HL-60/S4 treated with retinoic acid at 250 ng/mL for 4 days and 3 days (cell line): ENCODE measurements around the gene XBP1.
"Not testable (repeated sequence)": the region's sequence is repeated elsewhere in the genome, so short reads cannot be mapped to it uniquely, and the experiment has no call there.

ENCODE experiments used
- in situ Hi-C: fragments of 300-500 bp; cut with MboI; formaldehyde crosslinking; loops from 2 replicates; pipeline ENCODE4 v1.7.0; 2022; ENCODE audit warnings: low sequenced_read_pairs

XBP1 gene

DNA sequence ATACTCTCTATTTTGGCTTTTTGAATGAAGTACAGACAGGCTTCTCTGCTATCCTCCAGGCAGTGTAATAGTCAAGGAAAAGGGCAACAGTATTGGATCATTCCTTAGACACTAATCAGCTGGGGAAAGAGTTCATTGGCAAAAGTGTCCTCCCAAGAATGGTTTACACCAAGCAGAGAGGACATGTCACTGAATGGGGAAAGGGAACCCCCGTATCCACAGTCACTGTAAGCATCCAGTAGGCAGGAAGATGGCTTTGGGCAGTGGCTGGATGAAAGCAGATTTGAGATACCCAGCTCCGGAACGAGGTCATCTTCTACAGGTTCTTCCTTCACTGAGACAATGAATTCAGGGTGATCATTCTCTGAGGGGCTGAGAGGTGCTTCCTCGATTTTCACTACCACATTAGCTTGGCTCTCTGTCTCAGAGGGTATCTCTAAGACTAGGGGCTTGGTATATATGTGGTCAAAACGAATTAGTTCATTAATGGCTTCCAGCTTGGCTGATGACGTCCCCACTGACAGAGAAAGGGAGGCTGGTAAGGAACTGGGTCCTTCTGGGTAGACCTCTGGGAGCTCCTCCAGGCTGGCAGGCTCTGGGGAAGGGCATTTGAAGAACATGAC is 5.2 kb downstream of the XBP1 start:
- in situ Hi-C loops = no loop called here

DNA sequence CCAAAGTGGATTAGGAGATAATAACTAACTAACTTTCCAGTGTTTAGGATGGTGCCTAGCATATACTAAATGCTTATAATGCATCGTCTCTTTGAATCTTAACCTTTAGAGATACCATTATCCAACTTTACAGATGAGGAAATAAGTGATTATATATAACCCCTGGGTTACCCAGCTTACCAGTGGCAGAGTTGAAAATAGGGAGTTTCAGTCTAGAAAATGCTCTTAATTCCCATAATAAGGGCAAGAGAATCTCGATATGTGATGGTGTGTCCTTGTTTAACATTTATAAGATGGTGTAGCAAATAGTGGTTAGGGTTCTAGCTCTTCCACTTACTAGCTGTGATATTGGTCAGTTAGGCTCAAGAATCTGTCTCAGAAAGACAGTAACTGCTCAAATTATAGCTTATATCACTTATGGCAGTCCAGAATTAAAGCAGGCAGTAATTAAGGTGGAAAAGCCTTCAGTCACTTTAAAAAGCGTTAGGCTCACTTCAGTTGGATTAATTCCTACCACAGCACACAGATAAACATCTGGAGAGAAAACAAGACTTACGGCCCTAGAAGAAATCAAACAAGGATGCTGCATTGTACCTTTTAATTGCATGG is 6.3 kb downstream of the XBP1 start:
- in situ Hi-C loops = no loop called here

DNA sequence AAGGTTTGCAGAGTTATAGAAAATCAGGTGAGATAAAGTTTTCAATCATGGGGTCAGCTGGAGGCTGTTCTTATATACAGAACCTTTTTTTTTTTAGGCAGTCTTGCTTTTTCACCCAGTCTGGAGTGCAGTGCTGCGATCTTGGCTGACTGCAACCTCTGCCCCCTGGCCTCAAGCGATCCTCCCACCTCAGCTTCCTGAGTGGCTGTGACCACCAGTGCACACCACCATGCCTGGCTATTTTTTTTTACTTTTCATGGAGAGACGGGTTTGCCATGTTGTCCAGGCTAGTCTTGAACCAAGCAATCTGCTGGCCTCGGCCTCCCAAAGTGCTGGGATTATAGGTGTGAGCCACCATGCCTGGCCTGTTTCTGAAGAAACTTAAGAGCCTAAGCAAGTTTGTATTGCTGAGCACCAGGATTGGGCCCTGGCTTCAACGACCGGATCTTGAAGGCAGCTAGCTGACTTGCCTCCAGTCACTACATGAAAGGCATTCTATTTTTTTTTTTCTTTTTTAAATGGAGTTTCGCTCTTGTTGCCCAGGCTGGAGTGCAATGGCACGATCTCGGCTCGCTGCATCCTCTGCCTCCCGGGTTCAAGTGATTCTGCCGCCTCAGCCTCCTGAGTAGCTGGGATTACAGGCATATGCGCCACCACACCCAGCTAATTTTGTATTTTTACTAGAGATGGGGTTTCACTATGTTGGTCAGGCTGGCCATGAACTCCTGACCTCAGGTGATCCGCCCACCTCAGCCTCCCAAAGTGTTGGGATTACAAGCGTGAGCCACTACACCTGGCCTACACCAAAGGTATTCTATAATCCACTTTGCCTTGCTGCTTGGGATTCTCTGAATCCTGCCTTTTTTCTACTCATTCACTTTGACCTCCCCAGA is 7.6 kb downstream of the XBP1 start:
- in situ Hi-C loops = no loop called here

DNA sequence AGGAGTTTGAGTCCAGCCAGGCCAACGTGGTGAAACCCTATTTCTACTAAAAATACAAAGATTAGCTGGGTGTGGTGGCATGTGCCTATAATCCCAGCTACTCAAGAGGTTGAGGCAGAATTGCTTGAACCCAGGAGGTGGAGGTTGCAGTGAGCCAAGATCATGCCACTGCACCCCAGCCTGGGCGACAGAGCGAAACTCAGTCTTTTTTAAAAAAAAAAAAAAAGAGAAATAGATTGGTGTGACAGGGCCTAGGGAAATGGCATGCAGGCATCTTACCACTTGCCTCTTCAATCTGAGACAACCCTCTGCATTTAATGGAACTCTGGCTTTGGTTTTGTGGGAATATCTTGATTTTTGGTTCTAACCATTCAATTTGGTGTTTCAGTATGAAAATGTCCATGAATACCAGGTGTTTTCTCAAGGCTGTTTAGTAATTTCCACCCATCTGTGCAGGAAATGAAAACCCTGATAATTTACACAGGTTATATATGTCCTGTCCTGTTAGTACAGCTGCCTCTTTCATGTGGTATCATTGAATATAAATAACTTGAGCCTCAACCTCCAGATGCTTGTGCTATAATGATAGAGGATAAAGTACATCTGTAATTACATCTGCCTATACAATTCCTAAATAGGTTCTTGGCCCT is 8.4 kb downstream of the XBP1 start:
- in situ Hi-C loops = no loop called here

DNA sequence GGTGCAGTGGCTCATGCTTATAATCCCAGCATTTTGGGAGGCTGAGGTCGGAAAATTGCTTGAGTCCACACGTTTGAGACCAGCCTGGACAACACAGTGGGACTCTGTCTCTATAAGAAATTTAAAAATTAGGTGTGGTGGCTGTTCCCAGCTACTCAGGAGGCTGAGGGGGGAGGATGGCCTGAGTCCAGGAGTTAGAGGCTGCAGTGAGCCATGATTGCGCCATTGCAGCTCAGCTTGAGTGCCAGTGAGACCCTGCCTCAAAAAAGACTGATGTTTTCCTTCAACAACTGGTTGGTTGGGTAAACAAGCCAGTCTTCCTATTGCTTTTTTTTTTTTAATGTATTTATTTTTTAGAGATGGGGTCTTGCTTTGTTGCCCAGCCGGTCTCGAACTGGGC is 9.2 kb downstream of the XBP1 start:
- in situ Hi-C loops = no loop called here

DNA sequence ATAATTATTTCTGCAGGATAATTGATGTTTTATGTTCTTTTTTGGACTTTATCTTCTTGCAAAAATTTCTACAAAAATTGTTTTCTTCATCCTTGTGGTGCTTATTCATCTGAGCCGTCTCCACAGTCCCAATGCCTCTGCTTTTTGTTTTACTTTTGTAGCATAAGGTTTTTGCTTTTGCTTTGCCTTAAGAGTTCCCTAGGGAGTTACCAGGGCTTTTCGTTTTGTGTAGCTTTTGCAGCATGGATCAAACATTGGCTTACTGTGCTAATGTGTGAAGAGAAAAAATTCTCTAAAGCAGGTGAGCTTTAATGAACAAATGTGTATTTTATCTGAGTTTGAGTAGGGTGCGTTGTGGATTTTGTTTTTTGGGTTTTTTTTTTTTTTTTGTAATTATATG is 11.8 kb downstream of the XBP1 start:
- in situ Hi-C loops = no loop called here

DNA sequence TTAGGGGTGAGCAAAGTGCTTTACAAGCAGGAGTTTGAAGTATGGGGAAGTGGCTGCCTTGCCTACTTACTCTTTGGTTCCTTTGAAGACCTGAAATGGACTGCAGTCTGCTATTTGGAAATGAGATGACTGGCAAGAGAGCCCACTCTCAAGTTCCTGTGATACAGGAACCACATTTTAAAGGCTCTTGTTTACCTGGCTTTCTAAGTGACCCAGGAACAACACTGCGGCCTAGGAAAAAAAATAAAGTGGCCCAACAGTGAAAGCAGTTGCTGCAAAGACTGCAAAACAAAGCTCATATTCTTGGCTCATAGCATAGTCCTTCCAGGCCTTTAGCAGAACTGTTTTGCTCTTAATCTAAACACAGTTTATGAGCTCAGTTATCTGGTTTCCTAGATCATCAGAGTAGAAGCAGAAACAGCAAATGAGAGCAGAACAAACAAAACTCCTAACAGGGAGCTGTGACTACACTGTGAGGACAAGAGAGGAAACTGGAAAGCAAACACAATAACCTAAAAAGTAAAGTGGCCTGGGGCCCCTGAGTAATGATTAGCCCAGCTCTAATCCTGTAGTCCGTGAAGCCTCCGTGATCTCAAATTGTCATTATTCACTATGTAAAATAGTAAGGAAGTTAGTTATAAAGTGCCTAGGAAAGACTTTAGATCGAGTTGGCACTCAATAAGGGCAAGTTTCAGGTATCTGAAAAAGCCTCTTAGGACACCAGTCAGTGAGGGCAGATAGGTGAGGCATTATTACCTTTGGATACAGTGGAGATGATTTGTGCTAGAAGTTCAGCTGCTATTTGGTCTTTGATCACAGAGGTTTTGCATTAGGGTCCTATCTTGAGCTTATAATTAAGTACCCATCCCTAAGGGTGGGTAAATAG is 16.3 kb downstream of the XBP1 start:
- in situ Hi-C loops = no loop called here

DNA sequence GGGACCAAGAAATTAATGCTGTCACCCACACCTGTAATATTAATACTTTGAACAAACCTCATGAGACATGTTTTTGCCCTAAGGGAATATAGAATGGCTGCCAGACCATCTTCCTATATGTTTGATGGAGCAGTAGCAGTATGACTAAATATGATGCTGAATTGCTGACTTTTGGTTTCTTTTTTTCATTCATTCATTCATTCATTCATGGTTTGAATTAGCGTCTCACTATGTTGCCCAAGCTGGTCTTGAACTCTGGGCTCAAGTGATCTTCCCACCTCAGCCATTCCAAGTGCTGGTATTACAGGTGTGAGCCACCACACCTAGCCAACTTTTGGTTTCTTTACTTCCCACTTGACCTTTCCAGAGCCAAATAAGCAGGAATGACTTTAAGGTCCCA is 20.1 kb downstream of the XBP1 start:
- in situ Hi-C loops = no loop called here

DNA sequence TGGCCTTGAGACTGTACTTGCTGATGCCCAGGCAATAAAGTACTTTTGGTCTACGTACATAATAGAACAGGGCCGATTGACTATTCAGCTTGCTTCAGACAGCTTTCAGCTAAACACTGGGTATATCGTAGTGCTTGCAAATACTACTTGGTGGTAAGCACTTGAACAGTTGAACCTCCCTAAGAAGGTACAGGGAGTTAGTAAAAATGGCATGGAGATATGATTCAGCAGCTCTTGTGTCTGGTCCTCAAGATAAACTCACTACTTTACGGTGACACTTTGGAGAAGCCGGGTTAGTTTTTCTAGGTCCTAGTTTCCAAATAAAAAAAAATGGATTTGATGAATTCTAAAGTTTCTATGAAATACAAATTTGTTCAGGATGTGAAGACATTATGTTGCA is 20.5 kb downstream of the XBP1 start:
- in situ Hi-C loops = no loop called here

DNA sequence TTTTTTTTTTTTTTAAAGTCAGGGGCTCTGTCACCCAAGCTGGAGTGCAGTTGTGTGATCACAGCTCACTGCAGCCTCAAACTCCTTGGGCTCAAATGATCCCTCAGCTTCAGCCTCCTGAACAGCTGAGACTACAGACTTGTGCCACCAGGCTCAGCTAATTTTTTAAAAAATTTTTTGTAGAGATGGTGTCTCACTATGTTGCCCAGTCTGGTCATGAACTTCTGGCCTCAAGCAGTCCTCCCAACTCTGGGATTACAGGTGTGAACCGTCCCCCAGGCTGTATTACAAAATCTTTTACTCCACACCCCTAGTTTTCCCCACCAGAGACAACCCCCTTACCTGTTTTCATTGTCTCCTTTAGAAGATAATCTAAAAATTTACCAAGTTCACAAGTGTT is 26.0 kb downstream of the XBP1 start:
- in situ Hi-C loops = no loop called here

DNA sequence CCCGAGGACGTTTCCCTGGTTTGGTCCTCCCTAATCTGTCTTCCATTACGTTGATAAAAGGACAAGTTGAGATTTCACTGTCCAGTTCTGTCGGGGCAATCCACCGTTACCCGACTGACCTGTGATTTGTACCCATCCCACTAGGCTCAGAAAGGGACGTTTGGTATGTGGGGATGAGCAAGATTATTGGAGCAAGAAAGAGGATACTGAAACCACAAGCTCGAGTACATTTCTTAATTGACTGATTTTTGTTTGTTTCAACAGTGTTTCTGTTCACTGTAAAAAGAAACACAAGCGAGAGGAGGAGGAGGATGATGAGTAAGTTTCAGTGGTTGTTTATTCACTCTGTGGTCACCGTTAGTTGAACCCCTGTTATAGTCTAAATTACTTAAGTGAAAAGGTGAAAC is 26.9 kb downstream of the XBP1 start:
- in situ Hi-C loops = no loop called here

DNA sequence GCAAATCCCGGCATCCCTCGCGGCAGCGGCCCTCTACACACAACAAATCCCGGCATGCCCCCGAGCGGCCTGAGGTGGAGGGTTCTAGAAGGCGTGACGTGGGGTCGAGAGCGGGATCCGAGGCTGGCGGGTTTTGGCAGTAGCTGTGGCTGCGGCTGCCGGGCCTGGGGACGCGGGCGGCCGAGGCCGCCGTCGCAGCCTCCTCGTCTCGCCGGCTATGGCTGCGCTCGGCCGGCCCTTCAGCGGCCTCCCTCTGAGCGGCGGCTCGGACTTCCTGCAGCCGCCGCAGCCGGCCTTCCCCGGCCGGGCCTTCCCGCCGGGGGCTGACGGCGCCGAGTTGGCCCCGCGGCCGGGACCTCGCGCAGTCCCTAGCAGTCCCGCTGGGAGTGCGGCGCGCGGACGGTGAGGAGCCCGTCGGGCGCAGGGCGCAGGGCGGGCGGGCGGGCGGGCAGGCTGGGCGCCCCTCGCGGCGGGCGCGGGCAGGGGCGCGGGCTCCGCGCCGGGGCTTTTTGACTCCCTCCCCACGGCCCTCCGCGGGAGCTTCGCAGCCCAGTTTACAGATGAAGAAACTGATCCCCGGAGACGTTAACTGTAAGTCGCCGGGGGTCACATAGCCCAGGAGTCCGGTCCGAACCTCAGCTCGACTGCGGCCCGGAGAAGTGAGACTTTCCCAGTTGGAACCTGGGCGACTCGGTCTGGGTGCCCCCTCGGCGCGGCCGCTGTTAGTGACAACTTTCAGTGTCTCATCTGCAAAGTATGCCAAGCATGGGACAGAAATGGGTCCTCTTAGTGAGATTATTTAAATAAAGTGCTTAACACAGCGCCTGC is 27.5 kb downstream of the XBP1 start, which contains the start of gene CCDC117:
TSS of gene CCDC117 (plus strand) at position 63 of the 828 bp plus-strand sequence. CDS start at position 218, 155 bp downstream.
- in situ Hi-C loops = no loop called here

DNA sequence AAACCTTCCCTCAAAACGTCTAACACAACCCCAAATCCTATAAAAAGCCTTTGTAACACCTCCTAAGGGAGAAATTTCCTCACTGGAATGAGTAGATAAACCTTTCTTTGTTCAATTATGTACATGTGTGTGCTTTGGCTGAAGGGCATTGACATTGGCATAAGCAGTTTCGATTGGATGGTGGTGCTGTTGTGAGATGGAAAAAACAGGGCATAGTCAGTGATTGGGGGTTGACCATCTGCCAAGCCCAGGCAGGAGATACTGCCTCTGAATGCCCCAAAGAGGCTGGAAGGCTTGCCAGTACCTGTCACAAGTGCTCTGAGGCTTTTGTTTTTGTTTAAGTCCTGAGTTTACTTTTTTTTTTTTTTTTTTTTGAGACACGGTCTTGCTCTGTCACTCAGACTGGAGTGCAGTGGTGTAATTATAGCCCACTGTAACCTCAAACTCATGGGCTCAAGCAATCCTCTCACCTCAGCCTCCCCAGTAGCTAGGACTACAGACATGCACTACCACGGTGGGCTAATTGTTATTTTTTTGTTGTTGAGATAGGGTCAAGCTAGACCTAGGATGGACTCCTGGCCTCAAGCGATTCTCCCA is 29.1 kb downstream of the XBP1 start:
- in situ Hi-C loops = no loop called here

DNA sequence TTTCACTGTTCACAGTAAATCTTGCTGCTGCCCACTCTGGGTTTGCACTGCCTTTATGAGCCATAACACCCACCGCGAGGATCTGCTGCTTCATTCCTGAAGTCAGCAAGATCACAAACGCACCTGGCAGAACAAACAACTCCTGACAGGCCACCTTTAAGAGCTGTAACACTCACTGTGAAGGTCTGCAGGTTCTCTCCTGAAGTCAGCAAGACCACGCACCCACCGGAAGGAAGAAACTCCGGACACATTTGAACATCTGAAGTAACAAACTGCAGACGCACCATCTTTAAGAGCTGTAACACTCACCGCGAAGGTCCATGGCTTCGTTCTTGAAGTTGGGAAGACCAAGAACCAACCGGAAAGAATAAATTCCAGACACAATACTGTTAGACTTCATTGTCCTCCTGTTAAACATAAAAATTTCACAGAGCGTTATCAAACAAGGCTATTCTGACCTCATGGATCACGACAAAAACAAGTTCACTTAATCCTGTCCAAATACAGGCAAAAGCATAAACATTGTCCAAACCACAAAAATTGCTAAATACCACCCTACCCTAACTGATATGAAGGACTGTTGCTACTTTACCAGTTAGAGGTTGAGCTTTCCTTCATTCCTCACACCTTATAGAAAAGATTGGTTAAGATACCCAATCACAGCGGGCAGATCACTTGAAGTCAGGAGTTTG is 30.8 kb downstream of the XBP1 start:
- in situ Hi-C loops = no loop called here

DNA sequence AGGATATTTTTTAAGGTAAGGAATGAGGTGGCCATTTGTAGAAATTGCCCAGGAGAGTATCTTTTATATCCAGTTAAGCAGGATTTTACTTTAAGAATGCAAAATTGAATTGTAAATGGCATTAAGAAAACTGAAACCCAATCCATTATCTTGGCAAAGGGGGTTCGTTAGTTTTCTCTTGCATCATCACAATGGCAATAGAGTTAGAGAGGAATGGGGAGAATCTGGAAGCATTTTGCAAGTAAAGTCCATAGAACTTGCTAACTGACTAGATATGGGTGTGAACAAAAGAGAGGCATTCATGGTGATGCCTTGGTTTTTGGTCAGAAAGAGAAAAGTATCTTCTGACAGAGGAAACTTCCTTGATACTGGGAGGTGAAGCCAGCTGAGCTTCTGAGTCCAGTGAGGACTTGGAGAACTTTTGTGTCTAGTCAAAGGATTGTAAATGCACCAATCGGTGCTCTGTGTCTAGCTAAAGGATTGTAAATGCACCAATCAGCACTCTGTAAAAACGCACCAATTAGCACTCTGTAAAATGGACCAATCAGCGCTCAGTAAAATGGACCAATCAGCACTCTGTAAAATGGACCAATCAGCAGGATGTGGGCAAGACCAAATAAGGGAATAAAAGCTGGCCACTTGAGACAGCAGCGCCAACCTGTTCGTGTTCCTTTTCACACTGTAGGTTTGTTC is 31.5 kb downstream of the XBP1 start:
- in situ Hi-C loops = no loop called here

DNA sequence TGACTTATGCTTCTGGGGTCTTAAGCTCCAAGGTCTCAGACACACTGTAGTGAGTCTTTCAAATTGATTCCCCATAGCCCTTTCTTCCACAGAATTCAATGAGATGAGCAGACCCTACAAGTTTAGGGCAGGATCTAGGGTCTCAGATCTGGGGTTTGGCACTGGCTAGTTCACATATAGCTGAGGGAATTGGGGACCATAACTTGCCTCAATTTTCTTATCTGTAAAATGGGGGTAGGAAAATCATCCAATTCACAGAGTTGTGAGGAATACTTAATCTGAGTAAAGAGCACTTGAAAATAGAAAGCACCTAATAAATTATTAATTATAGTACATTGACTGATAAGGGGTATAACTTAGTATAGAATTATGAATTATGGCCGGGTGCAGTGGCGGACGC is 33.7 kb downstream of the XBP1 start:
- in situ Hi-C loops = no loop called here

DNA sequence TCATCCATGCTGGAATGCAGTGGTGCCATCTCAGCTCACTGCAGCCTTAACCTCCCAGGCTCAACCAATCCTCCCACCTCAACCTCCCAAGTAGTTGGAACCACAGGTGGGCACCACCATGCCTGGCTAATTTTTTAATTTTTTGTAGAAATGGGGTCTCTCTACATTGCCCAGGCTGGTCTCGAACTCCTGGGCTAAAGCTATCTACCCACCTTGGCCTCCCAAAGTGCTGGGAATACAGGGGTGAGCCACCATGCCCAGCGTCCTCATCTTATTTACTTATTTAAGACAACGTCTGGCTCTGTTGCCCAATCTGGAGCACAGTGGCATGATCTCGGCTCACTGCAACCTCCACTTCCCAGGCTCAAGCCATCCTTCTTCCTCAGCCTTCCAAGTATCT is 38.4 kb downstream of the XBP1 start:
- in situ Hi-C loops = not testable (repeated sequence)

DNA sequence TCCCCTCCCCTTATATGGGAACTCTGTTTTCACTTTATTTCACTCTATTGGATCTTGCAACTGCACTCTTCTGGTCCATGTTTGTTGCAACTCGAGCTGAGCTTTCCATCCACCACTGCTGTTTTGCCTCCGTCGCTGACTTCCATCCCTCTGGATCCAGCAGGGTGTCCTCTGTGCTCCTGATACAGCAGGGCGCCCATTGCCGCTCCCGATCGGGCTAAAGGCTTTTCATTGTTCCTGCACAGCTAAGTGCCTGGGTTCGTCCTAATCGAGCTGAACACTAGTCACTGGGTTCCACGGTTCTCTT is 39.0 kb downstream of the XBP1 start:
- in situ Hi-C loops = no loop called here
